ENCODE data around the gene TEN1.
"Not testable (repeated sequence)": the region's sequence is repeated elsewhere in the genome, so short reads cannot be mapped to it uniquely, and the experiment has no call there.

TEN1 gene

GRCh38 chr17:76040376-76040775, 61.3 kb downstream of the TEN1 start:
- Histone ChIP-seq H3K9me3 (replicated peaks; ENCODE audit: insufficient read depth, low read length) (no peaks in the 10 kb centered on the region), H2AFZ (ENCODE audit: low read length) (no peak overlapping the region), H3K4me1 (ENCODE audit: low read length) (no peaks in the 10 kb centered on the region), H3K27ac (ENCODE audit: low read length) (no peak overlapping the region), H3K9me2 (replicated peaks; ENCODE audit: insufficient read depth, low read length) (no peaks in the 10 kb centered on the region), H3F3A (ENCODE audit: insufficient read depth, low read length) (no peaks in the 10 kb centered on the region), H3K4me2 (ENCODE audit: low read depth, low read length) (no peak overlapping the region), H4K20me1 (ENCODE audit: insufficient read depth, low read length) (no peaks in the 10 kb centered on the region), H3K27me3 (replicated peaks; ENCODE audit: insufficient read depth, low read length) (no peaks in the 10 kb centered on the region), H3K36me3 (replicated peaks; ENCODE audit: insufficient read depth, low read length) (peaks cover 8% of the 10 kb centered on the region; the same call in 1 of the 2 replicates), H3K79me2 (ENCODE audit: low read length) (no peaks in the 10 kb centered on the region), H3K4me3 (ENCODE audit: low read length) (no peak overlapping the region), H3K9ac (ENCODE audit: low read length) (no peak overlapping the region)
- no peak for DNase-seq
- TF ChIP-seq EZH2 (optimal IDR thresholded peaks at IDR 0.05; ENCODE audit: low read depth, low read length) (no peak), CTCF (IDR thresholded peaks at IDR 0.05; ENCODE audit: low read length) (no peak)

GRCh38 chr17:76042868-76043267, 63.8 kb downstream of the TEN1 start:
- DNase-seq; H3K27ac ChIP-seq (ENCODE audit: low read length); H3K9me2 ChIP-seq (replicated peaks; ENCODE audit: insufficient read depth, low read length); H3K4me2 ChIP-seq (ENCODE audit: low read depth, low read length); H4K20me1 ChIP-seq (ENCODE audit: insufficient read depth, low read length); H3K27me3 ChIP-seq (replicated peaks; ENCODE audit: insufficient read depth, low read length); H3K9ac ChIP-seq (ENCODE audit: low read length); H3F3A ChIP-seq (ENCODE audit: insufficient read depth, low read length); H2AFZ ChIP-seq (ENCODE audit: low read length); H3K4me1 ChIP-seq (ENCODE audit: low read length); H3K79me2 ChIP-seq (ENCODE audit: low read length); H3K9me3 ChIP-seq (replicated peaks; ENCODE audit: insufficient read depth, low read length); H3K4me3 ChIP-seq (ENCODE audit: low read length): not testable (repeated sequence)
- H3K36me3 ChIP-seq (replicated peaks; ENCODE audit: insufficient read depth, low read length): peaks cover 14% of the 10 kb centered on the region

GRCh38 chr17:76044475-76045007, 65.5 kb downstream of the TEN1 start:
- Histone ChIP-seq H3K4me1 (ENCODE audit: low read length) (peaks cover 17% of the 10 kb centered on the region), H3K79me2 (ENCODE audit: low read length) (peaks cover 19% of the 10 kb centered on the region)
- H3K4me3 ChIP-seq (ENCODE audit: low read length); H2AFZ ChIP-seq (ENCODE audit: low read length); H3K9me3 ChIP-seq (replicated peaks; ENCODE audit: insufficient read depth, low read length); H3K4me2 ChIP-seq (ENCODE audit: low read depth, low read length); DNase-seq; H3K36me3 ChIP-seq (replicated peaks; ENCODE audit: insufficient read depth, low read length); H3K9me2 ChIP-seq (replicated peaks; ENCODE audit: insufficient read depth, low read length); H4K20me1 ChIP-seq (ENCODE audit: insufficient read depth, low read length); H3K27ac ChIP-seq (ENCODE audit: low read length); H3K27me3 ChIP-seq (replicated peaks; ENCODE audit: insufficient read depth, low read length); H3K9ac ChIP-seq (ENCODE audit: low read length); H3F3A ChIP-seq (ENCODE audit: insufficient read depth, low read length): not testable (repeated sequence)

GRCh38 chr17:76046064-76046463, 67.0 kb downstream of the TEN1 start:
- Histone ChIP-seq H3K4me1 (ENCODE audit: low read length) (peaks cover 17% of the 10 kb centered on the region), H3K4me3 (ENCODE audit: low read length) (no peak overlapping the region), H3K9me3 (replicated peaks; ENCODE audit: insufficient read depth, low read length) (no peaks in the 10 kb centered on the region), H4K20me1 (ENCODE audit: insufficient read depth, low read length) (no peaks in the 10 kb centered on the region), H3K79me2 (ENCODE audit: low read length) (peaks cover 24% of the 10 kb centered on the region), H2AFZ (ENCODE audit: low read length) (no peak overlapping the region), H3F3A (ENCODE audit: insufficient read depth, low read length) (peaks cover 9% of the 10 kb centered on the region; the same call in 1 of the 2 replicates), H3K9ac (ENCODE audit: low read length) (no peak overlapping the region), H3K27me3 (replicated peaks; ENCODE audit: insufficient read depth, low read length) (no peaks in the 10 kb centered on the region), H3K36me3 (replicated peaks; ENCODE audit: insufficient read depth, low read length) (peaks cover 10% of the 10 kb centered on the region), H3K27ac (ENCODE audit: low read length) (no peak overlapping the region), H3K9me2 (replicated peaks; ENCODE audit: insufficient read depth, low read length) (no peaks in the 10 kb centered on the region), H3K4me2 (ENCODE audit: low read depth, low read length) (no peak overlapping the region)
- DNase-seq: no peak
- no peak for TF ChIP-seq CTCF (IDR thresholded peaks at IDR 0.05; ENCODE audit: low read length)
- no peak for TF ChIP-seq EZH2 (optimal IDR thresholded peaks at IDR 0.05; ENCODE audit: low read depth, low read length)
- no peak for TF ChIP-seq EZH2phosphoT487 (IDR thresholded peaks at IDR 0.05; ENCODE audit: low read length)

Measured in MM.1S (cell line).